ENCODE measurements around the gene RPAP3.

The RPAP3 gene

DNA sequence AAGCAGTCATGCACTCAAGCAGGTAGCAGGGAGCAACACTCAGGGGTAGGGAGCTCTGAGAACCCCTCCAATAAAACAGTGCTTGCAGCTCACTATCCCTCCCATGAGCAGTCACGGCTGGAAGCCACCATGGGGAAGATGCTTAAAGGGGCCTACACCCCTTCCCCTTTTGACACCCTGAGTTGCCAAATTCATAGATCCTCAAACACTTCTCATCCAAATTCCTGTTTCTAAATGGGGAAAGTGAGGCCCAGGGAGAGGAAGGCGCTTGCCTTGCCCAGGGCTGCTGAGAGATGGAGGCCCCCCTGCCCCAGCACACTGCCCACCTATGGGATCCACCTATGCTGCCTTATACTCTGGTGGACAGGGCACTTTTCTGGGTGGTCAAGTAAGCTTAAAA is 26.7 kb upstream of the RPAP3 start:
- H3K27me3 ChIP-seq (ENCODE audit: insufficient read depth, low read depth, severe bottlenecking): no peaks in the 10 kb centered on the region
- TF ChIP-seq, protein P1, sequence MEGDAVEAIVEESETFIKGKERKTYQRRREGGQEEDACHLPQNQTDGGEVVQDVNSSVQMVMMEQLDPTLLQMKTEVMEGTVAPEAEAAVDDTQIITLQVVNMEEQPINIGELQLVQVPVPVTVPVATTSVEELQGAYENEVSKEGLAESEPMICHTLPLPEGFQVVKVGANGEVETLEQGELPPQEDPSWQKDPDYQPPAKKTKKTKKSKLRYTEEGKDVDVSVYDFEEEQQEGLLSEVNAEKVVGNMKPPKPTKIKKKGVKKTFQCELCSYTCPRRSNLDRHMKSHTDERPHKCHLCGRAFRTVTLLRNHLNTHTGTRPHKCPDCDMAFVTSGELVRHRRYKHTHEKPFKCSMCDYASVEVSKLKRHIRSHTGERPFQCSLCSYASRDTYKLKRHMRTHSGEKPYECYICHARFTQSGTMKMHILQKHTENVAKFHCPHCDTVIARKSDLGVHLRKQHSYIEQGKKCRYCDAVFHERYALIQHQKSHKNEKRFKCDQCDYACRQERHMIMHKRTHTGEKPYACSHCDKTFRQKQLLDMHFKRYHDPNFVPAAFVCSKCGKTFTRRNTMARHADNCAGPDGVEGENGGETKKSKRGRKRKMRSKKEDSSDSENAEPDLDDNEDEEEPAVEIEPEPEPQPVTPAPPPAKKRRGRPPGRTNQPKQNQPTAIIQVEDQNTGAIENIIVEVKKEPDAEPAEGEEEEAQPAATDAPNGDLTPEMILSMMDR (IDR thresholded peaks at IDR 0.05; ENCODE audit: low read depth, low read length): no peak

DNA sequence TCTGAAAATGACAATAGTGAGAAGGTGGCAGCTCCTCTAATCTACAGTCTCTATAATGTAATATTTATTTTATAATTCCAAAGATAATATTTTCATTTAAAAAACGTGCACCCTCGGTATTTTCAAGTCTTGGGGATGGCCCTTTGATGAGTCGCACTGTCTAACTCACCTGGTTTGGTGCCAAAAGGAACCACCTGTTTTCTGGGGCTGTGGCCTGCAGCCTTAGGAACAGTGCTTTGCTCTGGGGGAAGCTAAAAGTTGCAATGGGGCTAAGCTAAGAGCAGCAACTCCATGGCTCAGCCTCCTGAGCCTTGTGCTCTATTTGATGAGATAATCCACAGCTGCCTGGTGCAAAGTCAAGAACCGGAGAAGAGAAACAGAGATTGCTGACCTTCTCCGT is 25.9 kb upstream of the RPAP3 start:
- Histone ChIP-seq H3K9me3 (ENCODE audit: severe bottlenecking) (no peaks in the 10 kb centered on the region), H3K36me3 (no peaks in the 10 kb centered on the region), H3K27ac (no peak overlapping the region), H3K4me3 (ENCODE audit: low read depth, low read length) (no peak overlapping the region), H3K27me3 (ENCODE audit: insufficient read depth, low read depth, severe bottlenecking) (no peaks in the 10 kb centered on the region)
- DNase-seq: no peak
- TF ChIP-seq, protein P1 (IDR thresholded peaks at IDR 0.05; ENCODE audit: low read depth, low read length): no peak

More for the DNA sequence above, 26.7 kb upstream of the RPAP3 start:
- H3K9me3 ChIP-seq (ENCODE audit: severe bottlenecking): no peaks in the 10 kb centered on the region
- no peak overlapping the region for H3K27ac ChIP-seq
- H3K4me3 ChIP-seq (ENCODE audit: low read depth, low read length): no peak overlapping the region
- H3K36me3 ChIP-seq: no peaks in the 10 kb centered on the region
- DNase-seq: no peak

DNA sequence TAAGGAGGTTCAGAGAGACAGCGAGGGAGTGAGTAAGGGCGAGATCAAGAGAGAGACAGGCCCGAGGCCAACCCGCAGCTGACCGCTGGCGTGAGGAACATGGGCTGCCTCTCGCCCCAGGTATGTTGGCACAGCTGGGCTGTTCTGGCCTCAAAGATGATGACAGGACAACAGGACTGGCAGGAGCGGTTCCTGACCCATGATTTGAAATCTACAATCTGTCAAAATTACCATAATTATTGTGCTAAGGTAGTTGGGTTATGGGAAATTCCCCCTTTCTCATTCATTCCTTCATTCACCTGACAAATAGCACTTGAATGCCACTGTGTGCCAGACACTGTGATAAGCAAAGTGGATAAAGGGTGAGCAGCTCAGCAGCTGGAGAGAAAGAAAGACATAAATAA is 24.5 kb upstream of the RPAP3 start:
- H3K27ac ChIP-seq: no peak overlapping the region
- no peak for DNase-seq

DNA sequence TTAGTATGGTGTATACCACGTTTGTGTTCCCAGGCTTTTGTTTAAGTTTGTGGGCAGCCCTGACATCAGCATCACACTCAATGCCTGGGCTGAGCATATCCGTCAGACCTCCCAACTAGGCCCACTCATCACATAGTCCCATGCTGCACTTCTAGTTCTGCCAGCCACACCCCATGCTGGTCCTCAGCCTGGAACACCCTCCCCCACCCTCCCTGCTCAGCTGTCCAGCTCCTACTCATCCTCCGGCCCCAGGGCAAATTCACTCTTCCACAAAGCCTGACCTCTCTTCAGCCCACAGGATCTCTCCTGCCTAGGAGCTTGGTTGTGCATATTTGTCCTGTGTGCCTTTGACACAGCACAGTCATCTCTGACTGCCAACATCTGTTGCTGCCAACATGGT is 23.4 kb upstream of the RPAP3 start:
- H3K27ac ChIP-seq: no peak overlapping the region
- no peaks in the 10 kb centered on the region for H3K9me3 ChIP-seq (ENCODE audit: severe bottlenecking)
- no peak for DNase-seq
- H3K36me3 ChIP-seq: no peaks in the 10 kb centered on the region
- TF ChIP-seq, protein P1 (IDR thresholded peaks at IDR 0.05; ENCODE audit: low read depth, low read length): no peak
- no peak overlapping the region for H3K4me3 ChIP-seq (ENCODE audit: low read depth, low read length)
- H3K27me3 ChIP-seq (ENCODE audit: insufficient read depth, low read depth, severe bottlenecking): no peaks in the 10 kb centered on the region

More for the DNA sequence above, 24.5 kb upstream of the RPAP3 start:
- TF ChIP-seq, protein P1 (IDR thresholded peaks at IDR 0.05; ENCODE audit: low read depth, low read length): no peak
- H3K27me3 ChIP-seq (ENCODE audit: insufficient read depth, low read depth, severe bottlenecking): no peaks in the 10 kb centered on the region
- no peaks in the 10 kb centered on the region for H3K9me3 ChIP-seq (ENCODE audit: severe bottlenecking)
- no peak overlapping the region for H3K4me3 ChIP-seq (ENCODE audit: low read depth, low read length)
- no peaks in the 10 kb centered on the region for H3K36me3 ChIP-seq

DNA sequence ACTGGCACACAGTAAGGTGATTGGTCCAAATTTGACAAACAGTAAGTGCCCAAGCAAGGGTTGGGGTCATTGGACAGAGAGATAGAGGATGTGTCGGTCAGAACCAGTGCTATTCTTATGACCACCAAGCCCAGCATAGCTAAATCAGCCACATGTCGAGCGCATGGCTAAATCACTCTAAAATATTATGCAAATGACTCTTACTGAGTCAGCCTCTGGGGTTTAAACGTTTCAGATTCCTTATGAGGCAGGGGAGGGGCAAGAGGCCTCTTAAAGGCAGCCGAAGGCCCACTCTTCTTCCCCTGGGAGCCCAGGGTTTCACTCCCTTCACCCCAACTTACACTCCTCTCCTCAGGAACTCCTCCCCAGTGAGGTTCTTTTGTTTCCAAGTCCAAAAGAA is 20.1 kb upstream of the RPAP3 start:
- TF ChIP-seq, protein P1 (IDR thresholded peaks at IDR 0.05; ENCODE audit: low read depth, low read length): no peak
- Histone ChIP-seq H3K4me3 (ENCODE audit: low read depth, low read length) (no peak overlapping the region), H3K27me3 (ENCODE audit: insufficient read depth, low read depth, severe bottlenecking) (no peaks in the 10 kb centered on the region), H3K27ac (no peak overlapping the region), H3K9me3 (ENCODE audit: severe bottlenecking) (no peaks in the 10 kb centered on the region), H3K36me3 (no peaks in the 10 kb centered on the region)
- DNase-seq: no peak

DNA sequence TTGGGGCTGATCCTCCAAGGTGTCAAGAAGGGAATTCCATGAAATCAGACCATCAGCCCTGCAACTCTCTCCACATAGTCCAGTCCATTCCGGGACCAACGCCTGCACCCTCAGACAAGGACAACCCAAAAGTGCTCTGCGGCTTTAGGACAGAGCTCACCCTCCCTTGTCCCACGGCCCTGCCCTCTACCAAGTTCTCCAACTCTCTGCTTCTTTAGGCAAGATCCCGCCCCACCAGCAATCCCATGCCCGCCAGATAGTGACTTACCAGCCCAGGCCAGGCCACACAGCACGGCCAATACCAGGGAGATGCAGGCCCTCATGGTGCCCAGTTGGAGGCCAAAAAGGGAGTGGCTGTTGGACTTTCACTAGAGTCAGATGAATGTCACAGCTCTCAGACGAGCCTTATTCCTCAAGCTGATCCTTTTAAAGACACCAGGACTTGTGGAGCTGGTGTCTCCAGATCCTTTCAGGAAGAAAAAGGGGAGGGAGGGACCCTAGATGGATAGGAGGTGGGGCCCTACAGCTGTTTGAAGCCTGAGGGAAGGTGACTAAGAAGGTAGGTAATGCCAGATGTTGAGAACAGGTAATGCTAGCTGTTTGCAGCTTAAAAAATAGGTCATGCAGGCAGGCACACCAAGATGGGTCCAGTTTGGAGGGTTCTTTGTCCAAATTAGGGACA is 19.4 kb upstream of the RPAP3 start, which contains the start of gene ENDOU:
TSS of gene ENDOU (minus strand) at position 400 of the 682 bp plus-strand sequence. CDS start at position 323, 77 bp downstream.
- DNase-seq: no peak
- Histone ChIP-seq H3K27ac (no peak within 1 kb of the TSS), H3K27me3 (ENCODE audit: insufficient read depth, low read depth, severe bottlenecking) (no peaks in the 10 kb centered on the region), H3K4me3 (ENCODE audit: low read depth, low read length) (no peak within 1 kb of the TSS), H3K36me3 (no peaks in the 10 kb centered on the region), H3K9me3 (ENCODE audit: severe bottlenecking) (no peaks in the 10 kb centered on the region)
- TF ChIP-seq, protein P1 (IDR thresholded peaks at IDR 0.05; ENCODE audit: low read depth, low read length): no peak

Measured in WERI-Rb-1 (cell line).